ENCODE data around the gene BAZ2B.

- TF ChIP-seq ZNF384 (IDR thresholded peaks at IDR 0.05) (no peak), LEF1 (IDR thresholded peaks at IDR 0.05; ENCODE audit: borderline replicate concordance) (no peak), SP1 (IDR thresholded peaks at IDR 0.05) (no peak), ELF4 (IDR thresholded peaks at IDR 0.05) (no peak), NFRKB (IDR thresholded peaks at IDR 0.05) (no peak), FOXM1 (IDR thresholded peaks at IDR 0.05; ENCODE audit: borderline replicate concordance) (no peak), HDGF (IDR thresholded peaks at IDR 0.05; ENCODE audit: borderline replicate concordance) (no peak), FOXK2 (IDR thresholded peaks at IDR 0.05) (no peak), SUZ12 (IDR thresholded peaks at IDR 0.05) (no peak), TARDBP (IDR thresholded peaks at IDR 0.05) (no peak)
Measured at GRCh38 chr2:159551806-159552205, 64.5 kb downstream of the BAZ2B start.
